GM21723 (cell line): ENCODE data around the gene ENOX1.

ENCODE experiments used
- ATAC-seq: cut with Tn5 transposase; IDR thresholded peaks from one replicate; pipeline ENCODE4 v1.9.1; 2021; ENCODE audit warnings: mild to moderate bottlenecking, moderate library complexity; ENCODE audit not compliant: unreplicated experiment

ENOX1 gene

GRCh38 chr13:43329702-43330101 lies 457.1 kb downstream of the ENOX1 start:
- no peak for ATAC-seq

GRCh38 chr13:43328907-43329306 lies 457.9 kb downstream of the ENOX1 start:
- ATAC-seq: no peak

- ATAC-seq: no peak
Observed at GRCh38 chr13:43326100-43326499, 460.7 kb downstream of the ENOX1 start.

GRCh38 chr13:43325636-43326035 lies 461.1 kb downstream of the ENOX1 start:
- no peak for ATAC-seq

- ATAC-seq: no peak
Observed at GRCh38 chr13:43324129-43324528, 462.6 kb downstream of the ENOX1 start.

- ATAC-seq: no peak
Observed at GRCh38 chr13:43319617-43320444, 466.9 kb downstream of the ENOX1 start.

- ATAC-seq: no peak
Observed at GRCh38 chr13:43316946-43317353, 469.8 kb downstream of the ENOX1 start.

- no peak for ATAC-seq
Observed at GRCh38 chr13:43316281-43316680, 470.5 kb downstream of the ENOX1 start.

GRCh38 chr13:43315522-43315921 lies 471.2 kb downstream of the ENOX1 start:
- ATAC-seq: no peak

GRCh38 chr13:43309311-43309710 lies 477.5 kb downstream of the ENOX1 start:
- no peak for ATAC-seq

GRCh38 chr13:43307921-43308433 lies 478.8 kb downstream of the ENOX1 start:
- peak; percentile 84 for ATAC-seq

GRCh38 chr13:43307221-43307920 lies 479.4 kb downstream of the ENOX1 start:
- ATAC-seq: no peak

- no peak for ATAC-seq
Observed at GRCh38 chr13:43306372-43306771, 480.4 kb downstream of the ENOX1 start.

- ATAC-seq: no peak
Observed at GRCh38 chr13:43305416-43305815, 481.4 kb downstream of the ENOX1 start.

- ATAC-seq: no peak
Observed at GRCh38 chr13:43304945-43305344, 481.8 kb downstream of the ENOX1 start.

GRCh38 chr13:43304449-43304848 lies 482.3 kb downstream of the ENOX1 start:
- no peak for ATAC-seq

- ATAC-seq: peak; percentile 56
Observed at GRCh38 chr13:43303033-43303729, 483.6 kb downstream of the ENOX1 start.

- no peak for ATAC-seq
Observed at GRCh38 chr13:43301346-43301969, 485.3 kb downstream of the ENOX1 start.

GRCh38 chr13:43300865-43301264 lies 485.9 kb downstream of the ENOX1 start:
- ATAC-seq: no peak

GRCh38 chr13:43299374-43299773 lies 487.4 kb downstream of the ENOX1 start:
- no peak for ATAC-seq

GRCh38 chr13:43298816-43299215 lies 488.0 kb downstream of the ENOX1 start:
- ATAC-seq: no peak
